GM12864 (cell line): ENCODE data around the gene ACADVL.

Experiments used
- DNase-seq: peaks from one replicate; pipeline ENCODE4 v3.0.0-alpha.2; 2011; ENCODE audit warnings: low read depth
- H3K4me3 ChIP-seq: 2 replicates; pipeline ENCODE4 v1.5.1; 2011; ENCODE audit warnings: mild to moderate bottlenecking, low read depth, low read length, control low read depth
- CTCF ChIP-seq: IDR thresholded peaks from 2 replicates; pipeline ENCODE4 v1.5.1; 2011; ENCODE audit warnings: low read depth, mild to moderate bottlenecking, moderate library complexity, low read length, control low read depth, inconsistent platforms; ENCODE audit errors: missing control alignments

The ACADVL gene

GRCh38 chr17:7237266-7237760 is 17.6 kb downstream of the ACADVL start:
- H3K4me3 ChIP-seq, result peak overlapping the region; percentile 95
- no peak for TF ChIP-seq CTCF
- no peak for DNase-seq

- TF ChIP-seq CTCF, result no peak
- peak overlapping the region; percentile 95 for H3K4me3 ChIP-seq
- DNase-seq, result no peak
Observed at GRCh38 chr17:7237761-7238419, 18.2 kb downstream of the ACADVL start.

GRCh38 chr17:7238420-7239090 is 18.8 kb downstream of the ACADVL start:
- H3K4me3 ChIP-seq, result peak overlapping the region; percentile 95
- TF ChIP-seq CTCF, result no peak
- no peak for DNase-seq

GRCh38 chr17:7239091-7240027 is 19.6 kb downstream of the ACADVL start, which contains the start of gene PHF23:
Gene PHF23 (minus strand): TSS chr17:7239457. CDS start chr17:7239279, 178 bp downstream.
- TF ChIP-seq CTCF, result no peak
- peak; percentile 98 for DNase-seq
- H3K4me3 ChIP-seq, result peak within 1 kb of the TSS; percentile 95

- TF ChIP-seq CTCF, result no peak
- H3K4me3 ChIP-seq, result no peak overlapping the region; the same call in 1 of the 2 replicates
- DNase-seq, result no peak
Observed at GRCh38 chr17:7240375-7240774, 20.6 kb downstream of the ACADVL start.

GRCh38 chr17:7241090-7241733 is 21.5 kb downstream of the ACADVL start:
- DNase-seq, result no peak
- peak overlapping the region; percentile 75 for H3K4me3 ChIP-seq
- no peak for TF ChIP-seq CTCF
